ENCODE measurements around the gene PSORS1C2.

- TF ChIP-seq GATA2 (IDR thresholded peaks at IDR 0.05; ENCODE audit: low read depth, low read length): no peak
- TF ChIP-seq GATA3 (IDR thresholded peaks at IDR 0.05; ENCODE audit: low read depth, low read length): no peak
Observed at GRCh38 chr6:31120151-31120915, 18.5 kb downstream of the PSORS1C2 start, which contains the start of gene CDSN.

All from SH-SY5Y (cell line).